HepG2 (cell line): ENCODE results near the gene QKI. TPM values are rescaled to one million over a fixed set of nuclear protein-coding genes. Genes with fewer than 3 reads are reported as not detected.
A peak's percentile ranks its signal among the peaks of the same experiment; 100 is the strongest.

Experiments used
- ELF1 ChIP-seq: sonication (generic); formaldehyde crosslinking; IDR thresholded peaks from 2 replicates; pipeline ENCODE4 v1.4.0; 2020; ENCODE audit warnings: missing genetic modification reagents
- HDAC1 ChIP-seq: sonication (generic); formaldehyde crosslinking; IDR thresholded peaks from 2 replicates; pipeline ENCODE4 v1.5.1; 2020; ENCODE audit warnings: mild to moderate bottlenecking, missing genetic modification reagents
- HMG20B ChIP-seq: conservative IDR thresholded peaks from 2 replicates; pipeline ENCODE4 v1.6.1; 2016; ENCODE audit warnings: missing genetic modification reagents, missing compliant biosample characterization
- HMGXB4 ChIP-seq, 2 experiments: sonication (generic) in 1 of 2; formaldehyde crosslinking in 1 of 2; IDR thresholded peaks; 2 replicates each; pipeline versions ENCODE4 v1.4.0 to v1.6.1; 2018 to 2020; ENCODE audit warnings: missing genetic modification reagents in 2 of 2, borderline replicate concordance in 1 of 2, low read depth in 1 of 2, mild to moderate bottlenecking in 1 of 2, missing biosample characterization in 1 of 2
- KDM2A ChIP-seq: sonication (generic); formaldehyde crosslinking; IDR thresholded peaks from 2 replicates; pipeline ENCODE4 v1.4.0; 2020; ENCODE audit warnings: low read depth, missing genetic modification reagents, borderline replicate concordance
- LCORL ChIP-seq, 2 experiments: fragments of 450-650 bp in 1 of 2; sonication (generic) in 1 of 2; formaldehyde crosslinking in 1 of 2; IDR thresholded peaks; 2 replicates each; pipeline versions ENCODE4 v1.5.0 to v1.6.1; 2017 to 2020; ENCODE audit warnings: antibody characterized with exemption in 1 of 2, missing genetic modification reagents in 1 of 2
- MEF2D ChIP-seq: sonication (generic); formaldehyde crosslinking; IDR thresholded peaks from 2 replicates; pipeline ENCODE4 v1.5.1; 2020; ENCODE audit warnings: mild to moderate bottlenecking, missing genetic modification reagents
- POLR2G ChIP-seq: fragments of 200-400 bp; formaldehyde crosslinking; IDR thresholded peaks from 2 replicates; pipeline ENCODE4 v1.6.1; 2018; ENCODE audit warnings: mild to moderate bottlenecking, low read depth, low read length, moderate library complexity
- REL ChIP-seq: sonication (generic); formaldehyde crosslinking; conservative IDR thresholded peaks from 2 replicates; pipeline ENCODE4 v1.8.0; 2022; ENCODE audit warnings: mild to moderate bottlenecking, missing genetic modification reagents, moderate library complexity
- RERE ChIP-seq: IDR thresholded peaks from 2 replicates; pipeline ENCODE4 v1.6.1; 2016; ENCODE audit warnings: low read depth, missing genetic modification reagents, missing compliant biosample characterization
- SOX13 ChIP-seq, 3 experiments: fragments of 450-650 bp in 1 of 3; sonication (generic) in 1 of 3; formaldehyde crosslinking in 1 of 3; IDR thresholded peaks in 2 of 3; conservative IDR thresholded peaks in 1 of 3; 2 replicates each; pipeline versions ENCODE4 v1.5.0 to v1.6.1; 2016 to 2020; ENCODE audit warnings: antibody characterized with exemption in 1 of 3, mild to moderate bottlenecking in 1 of 3, missing compliant biosample characterization in 1 of 3, missing genetic modification reagents in 1 of 3, moderate library complexity in 1 of 3
- SP1 ChIP-seq, 2 experiments: fragments of 450-650 bp in 1 of 2; sonication (generic) in 1 of 2; formaldehyde crosslinking in 1 of 2; IDR thresholded peaks; 2 replicates each; pipeline versions ENCODE4 v1.4.0 to v1.6.1; 2016 to 2020; ENCODE audit warnings: missing genetic modification reagents in 1 of 2
- THYN1 ChIP-seq: sonication (generic); formaldehyde crosslinking; IDR thresholded peaks from 2 replicates; pipeline ENCODE4 v1.8.1; 2023; ENCODE audit warnings: low read depth, mild to moderate bottlenecking, moderate library complexity, missing genetic modification reagents, borderline replicate concordance
- ZBTB44 ChIP-seq: sonication (generic); formaldehyde crosslinking; IDR thresholded peaks from 2 replicates; pipeline ENCODE4 v1.4.0; 2020; ENCODE audit warnings: missing genetic modification reagents
- ZMYM4 ChIP-seq: sonication (generic); formaldehyde crosslinking; IDR thresholded peaks from 2 replicates; pipeline ENCODE4 v1.8.1; 2023; ENCODE audit warnings: mild to moderate bottlenecking, missing genetic modification reagents
- ZNF333 ChIP-seq: sonication (generic); formaldehyde crosslinking; IDR thresholded peaks from 2 replicates; pipeline ENCODE4 v1.4.0; 2020; ENCODE audit warnings: mild to moderate bottlenecking, missing genetic modification reagents, borderline replicate concordance
- ZNF530 ChIP-seq: sonication (generic); formaldehyde crosslinking; IDR thresholded peaks from 2 replicates; pipeline ENCODE4 v1.5.0; 2020; ENCODE audit warnings: low read depth, mild to moderate bottlenecking, missing genetic modification reagents
- ZNF619 ChIP-seq: sonication (generic); formaldehyde crosslinking; IDR thresholded peaks from 2 replicates; pipeline ENCODE4 v1.4.0; 2020; ENCODE audit warnings: mild to moderate bottlenecking, missing genetic modification reagents
- ZNF792 ChIP-seq: IDR thresholded peaks from 2 replicates; pipeline ENCODE4 v1.6.1; 2016
- polyA plus RNA-seq, 8 experiments: library from polyadenylated mRNA; depleted of rRNA in 3 of 8; stranded (reverse) in 7 of 8; unstranded in 1 of 8; fragments of >200 nt; fragmentation: Illumina TruSeq in 4 of 8; extraction: Trizol in 4 of 8; gene quantifications; 2 replicates each; pipeline versions ENCODE4 v1.2.1 to v1.2.3, GENCODE V29; 2011 to 2016; ENCODE audit warnings: low read depth in 4 of 8, missing spikeins in 1 of 8, mixed read lengths in 1 of 8; ENCODE audit not compliant: insufficient read depth in 1 of 8
- total RNA-seq, 5 experiments: library from RNA; depleted of rRNA; stranded (reverse); fragments of >200 nt; fragmentation: Illumina TruSeq; extraction: Trizol; gene quantifications; 2 replicates each; pipeline ENCODE4 v1.2.3, GENCODE V29; 2016; ENCODE audit warnings: low read depth in 1 of 5

The QKI gene
- total and polyA plus RNA-seq, 2 of the 13 experiments (the other 11 are each of a cell fraction or from before 2014, with no cell fraction given): 136 to 137 TPM

GRCh38 chr6:163409712-163410111 lies 4.8 kb upstream of the QKI start (continued):
- TF ChIP-seq RERE (CRISPR knock-in tag) (peak; percentile 21; the same call in 1 of the 2 replicates), ZNF792 (CRISPR knock-in tag) (no peak), SOX13 (IDR thresholded peaks at IDR 0.05) (no peak), SOX13 (CRISPR knock-in tag; conservative IDR thresholded peaks at IDR 0.05 in 1 of 2, IDR thresholded peaks at IDR 0.05 in 1 of 2) (peak in 1 of 2 experiments; percentile 78; a peak in 2 of 4 replicates), ZNF530 (CRISPR knock-in tag) (no peak), ZMYM4 (CRISPR knock-in tag) (peak; percentile 62; the same call in 1 of the 2 replicates), REL (CRISPR knock-in tag) (no peak), SP1 (IDR thresholded peaks at IDR 0.05) (no peak), SP1 (CRISPR knock-in tag; IDR thresholded peaks at IDR 0.05) (no peak), MEF2D (CRISPR knock-in tag) (peak; percentile 34; the same call in 1 of the 2 replicates), ZNF333 (CRISPR knock-in tag) (no peak), ELF1 (CRISPR knock-in tag) (no peak), KDM2A (CRISPR knock-in tag) (0 out of 2 replicates have a peak, but pooled peaks have one; percentile 44), HMGXB4 (CRISPR knock-in tag; IDR thresholded peaks at IDR 0.05; ENCODE audit: borderline replicate concordance in 1 of 2, low read depth in 1 of 2) (0 out of 4 replicates have a peak, but pooled peaks of 1 of the 2 experiments have one; percentile 18), THYN1 (CRISPR knock-in tag) (no peak), POLR2G (peak; percentile 63), ZBTB44 (no peak), HDAC1 (peak; percentile 63), HMG20B (CRISPR knock-in tag) (0 out of 2 replicates have a peak, but pooled peaks have one; percentile 16), LCORL (IDR thresholded peaks at IDR 0.05) (no peak), LCORL (CRISPR knock-in tag; IDR thresholded peaks at IDR 0.05) (peak; percentile 20; the same call in 1 of the 2 replicates), ZNF619 (no peak)
